ENCODE measurements around the gene ZBTB1.

GRCh38 chr14:64540208-64541202 is 35.9 kb downstream of the ZBTB1 start, which contains the start of gene HSPA2:
- no peak for TF ChIP-seq EZH2 (IDR thresholded peaks at IDR 0.05; ENCODE audit: insufficient read depth, poor library complexity, severe bottlenecking)
- no peak for TF ChIP-seq EZH2phosphoT487 (IDR thresholded peaks at IDR 0.05; ENCODE audit: insufficient read depth, low read depth)
